IPS-NIHi11 (cell line): ENCODE results near the gene TMEM164.

Source experiments
- DNase-seq: peaks from one replicate; pipeline ENCODE4 v3.0.0; 2012; ENCODE audit warnings: mixed read lengths, low spot score

The TMEM164 gene

DNA sequence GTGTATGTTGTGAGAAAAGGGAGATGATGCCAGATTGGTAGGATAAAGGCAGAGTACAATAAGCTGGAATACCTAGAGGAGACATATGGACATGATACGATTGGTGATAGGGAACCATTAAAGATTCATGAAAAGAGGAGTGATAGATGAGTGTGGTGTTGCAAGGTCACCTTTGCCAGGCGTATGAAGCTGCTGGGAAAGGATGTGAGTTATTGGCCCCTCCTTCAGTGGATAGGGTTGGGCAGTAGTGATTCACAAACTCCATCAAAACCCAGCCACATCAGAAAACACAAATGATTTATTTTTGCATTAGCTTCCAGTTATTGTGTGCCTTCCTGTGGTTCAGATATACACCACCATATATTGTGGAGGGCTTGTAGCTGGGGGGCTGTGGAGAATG is 34.3 kb downstream of the TMEM164 start:
- DNase-seq = no peak

GRCh38 chrX:110038900-110039299 is 36.0 kb downstream of the TMEM164 start:
- no peak for DNase-seq

DNA sequence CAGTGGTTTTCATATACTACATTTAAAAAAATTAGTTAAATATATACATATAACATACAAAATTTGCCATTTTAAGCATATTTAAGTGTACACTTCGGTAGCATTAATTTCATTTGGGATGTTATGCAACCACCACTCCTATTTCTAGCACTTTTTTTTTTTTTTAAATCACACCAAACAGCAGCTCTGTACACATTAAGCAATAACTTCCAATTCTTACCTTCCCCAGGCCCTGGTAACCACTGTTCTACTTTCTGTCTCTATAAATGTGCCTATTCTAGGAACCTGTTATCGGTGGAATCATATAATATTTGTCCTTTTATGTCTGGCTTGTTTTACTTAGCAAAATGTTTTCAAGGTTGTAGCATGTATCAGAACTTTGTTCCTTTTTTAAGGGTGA is 39.1 kb downstream of the TMEM164 start:
- DNase-seq = no peak

DNA sequence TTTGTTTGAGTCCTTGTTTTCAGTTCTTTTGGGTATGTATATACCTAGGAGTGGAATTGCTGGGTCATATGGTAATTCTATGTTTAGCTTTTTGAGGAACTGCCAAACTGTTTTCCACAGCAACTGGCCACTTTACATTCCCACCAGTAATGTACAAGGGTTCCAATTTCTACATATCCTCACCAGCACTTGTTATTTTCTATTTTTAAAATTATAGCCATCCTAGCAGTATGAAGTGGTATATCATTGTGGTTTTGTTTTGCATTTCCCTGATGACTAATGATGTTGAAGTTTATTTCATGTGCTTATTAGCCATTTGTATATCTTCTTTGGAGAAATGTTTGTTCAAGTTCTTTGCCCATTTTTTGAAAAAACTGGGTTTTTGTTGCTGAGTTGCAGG is 39.6 kb downstream of the TMEM164 start:
- DNase-seq = no peak

DNA sequence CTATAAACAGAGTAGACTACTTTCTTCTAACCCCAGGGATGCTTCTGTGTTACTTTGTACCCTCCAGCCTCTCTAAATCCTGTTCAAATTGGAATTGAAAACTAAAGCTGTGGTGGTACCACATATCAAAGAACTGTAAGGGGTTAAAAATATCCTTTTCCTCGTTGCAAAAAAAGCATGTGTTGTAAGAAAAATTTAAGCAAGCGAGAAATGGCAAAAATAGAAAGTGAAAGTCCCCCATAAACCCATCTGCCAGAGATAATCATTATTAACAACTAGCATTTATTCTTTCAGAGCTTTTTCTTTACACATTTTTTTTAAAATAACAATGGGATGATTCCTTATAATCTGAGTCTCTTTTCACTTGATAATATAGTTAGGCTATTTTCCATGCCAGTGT is 40.6 kb downstream of the TMEM164 start:
- no peak for DNase-seq

DNA sequence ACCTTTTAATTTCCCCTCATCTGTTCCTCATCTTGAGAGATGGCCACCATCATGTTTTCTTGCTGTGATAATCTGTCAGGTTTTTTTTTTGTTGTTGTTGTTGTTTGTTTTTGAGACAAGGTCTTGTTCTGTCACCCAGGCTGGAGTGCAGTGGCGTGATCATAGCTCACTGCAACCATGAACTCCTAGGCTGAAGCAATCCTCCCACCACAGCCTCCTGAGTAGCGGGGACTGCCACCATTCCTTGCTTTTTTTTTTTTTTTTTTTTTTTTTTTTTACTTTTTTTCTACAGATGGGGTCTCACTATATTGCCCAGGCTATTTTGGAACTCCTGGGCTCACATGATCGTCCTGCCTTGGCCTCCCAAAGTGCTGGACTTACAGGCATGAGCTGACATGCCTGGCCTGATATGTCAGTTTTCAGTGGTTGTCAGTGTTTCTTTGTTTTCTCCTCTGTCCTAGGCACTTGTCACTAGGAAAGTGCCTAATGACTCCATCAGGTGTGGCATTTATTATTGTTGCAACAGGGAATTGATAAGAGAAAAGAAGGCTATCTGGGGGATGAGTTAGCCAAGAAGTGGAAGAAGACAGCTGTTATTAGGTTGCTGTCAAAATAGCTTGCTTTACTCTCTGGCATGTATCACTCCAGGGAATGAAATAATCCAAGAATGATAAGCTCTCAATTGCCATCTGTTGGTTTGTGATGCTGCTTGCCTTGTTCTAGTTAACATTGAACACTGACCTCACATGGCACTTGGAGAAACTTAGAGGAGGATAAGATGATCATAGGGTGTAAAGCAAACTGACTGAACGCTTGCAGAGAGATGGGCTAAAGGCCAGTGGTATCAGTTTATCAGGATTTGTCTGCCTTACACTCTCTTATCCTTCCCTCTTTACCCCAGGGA is 41.7 kb downstream of the TMEM164 start:
- DNase-seq = no peak

DNA sequence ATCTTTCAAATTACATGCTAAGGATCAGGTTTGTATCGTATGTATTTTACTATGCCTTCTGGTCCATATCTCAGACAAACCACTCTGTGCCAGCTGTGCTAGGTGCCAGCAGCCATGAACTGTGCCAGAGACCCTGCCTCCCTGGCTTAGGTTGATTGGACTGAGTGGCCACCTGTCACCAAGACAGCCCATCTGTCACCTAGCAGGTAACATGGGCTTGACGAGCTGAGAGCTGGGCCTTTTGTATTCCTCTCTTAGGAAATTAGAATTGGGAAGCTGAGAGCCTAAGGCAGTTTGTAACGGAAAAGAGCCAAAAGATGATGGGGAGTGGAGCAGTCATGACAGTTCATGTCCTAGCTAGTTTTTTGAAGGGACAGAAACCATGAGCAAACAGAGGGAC is 42.5 kb downstream of the TMEM164 start:
- no peak for DNase-seq

DNA sequence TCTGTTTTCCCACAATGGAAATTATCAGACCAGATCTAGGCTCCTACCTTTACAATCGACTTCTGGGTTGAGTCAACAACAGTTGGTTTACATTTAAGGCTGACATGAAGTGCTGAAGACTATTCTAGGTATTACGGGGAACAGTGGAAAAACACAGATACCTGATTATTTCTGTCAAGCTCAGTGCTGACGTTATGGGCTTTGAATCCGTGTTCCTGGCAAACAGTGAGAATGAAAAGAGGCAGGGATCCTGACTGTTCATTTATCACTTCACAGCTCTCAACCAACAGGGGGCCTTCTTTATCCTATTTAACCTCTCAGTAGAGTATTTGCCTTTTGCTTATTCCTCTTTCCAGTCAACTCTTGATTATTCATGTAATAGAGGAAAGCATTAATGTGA is 43.1 kb downstream of the TMEM164 start:
- no peak for DNase-seq

DNA sequence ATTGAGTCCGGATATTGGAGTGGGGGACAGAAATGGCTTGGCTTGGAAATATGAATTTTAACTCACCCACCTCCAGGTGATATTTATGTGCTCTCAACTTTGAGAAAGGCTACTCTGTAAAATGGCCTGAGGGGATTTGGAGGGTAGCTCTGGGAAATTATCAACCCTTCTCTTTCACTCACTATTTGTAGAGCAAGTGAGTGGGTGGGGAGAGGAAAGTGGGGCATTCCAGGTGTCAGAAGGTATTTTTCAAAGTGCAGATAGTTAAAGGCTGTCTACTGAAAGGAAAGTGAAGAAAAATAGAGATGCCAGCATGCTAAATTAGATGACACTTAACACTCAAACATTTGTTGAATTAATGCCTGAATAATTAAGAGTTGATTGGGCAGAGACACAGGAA is 44.1 kb downstream of the TMEM164 start:
- DNase-seq = no peak

GRCh38 chrX:110049096-110049495 is 46.2 kb downstream of the TMEM164 start:
- DNase-seq = no peak

DNA sequence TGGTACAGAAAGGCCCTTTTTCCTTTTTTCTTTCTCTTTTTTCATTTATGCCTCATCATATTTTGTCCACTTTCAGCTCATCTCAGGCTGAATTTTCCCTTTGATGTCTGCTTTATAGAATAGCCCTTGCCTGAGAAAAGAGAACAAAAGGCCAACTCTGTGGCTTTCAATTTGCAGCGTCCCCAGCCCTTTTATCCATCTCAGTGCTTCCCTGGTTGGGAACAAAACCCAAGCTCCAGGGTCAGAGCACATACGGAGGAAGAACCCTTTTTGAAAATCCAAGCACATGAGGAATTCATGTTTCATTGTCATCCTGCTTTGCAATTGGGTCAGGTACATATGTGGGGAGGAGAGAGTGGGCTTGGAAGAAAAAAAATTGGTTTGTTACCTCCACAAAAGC is 47.5 kb downstream of the TMEM164 start:
- DNase-seq = no peak

DNA sequence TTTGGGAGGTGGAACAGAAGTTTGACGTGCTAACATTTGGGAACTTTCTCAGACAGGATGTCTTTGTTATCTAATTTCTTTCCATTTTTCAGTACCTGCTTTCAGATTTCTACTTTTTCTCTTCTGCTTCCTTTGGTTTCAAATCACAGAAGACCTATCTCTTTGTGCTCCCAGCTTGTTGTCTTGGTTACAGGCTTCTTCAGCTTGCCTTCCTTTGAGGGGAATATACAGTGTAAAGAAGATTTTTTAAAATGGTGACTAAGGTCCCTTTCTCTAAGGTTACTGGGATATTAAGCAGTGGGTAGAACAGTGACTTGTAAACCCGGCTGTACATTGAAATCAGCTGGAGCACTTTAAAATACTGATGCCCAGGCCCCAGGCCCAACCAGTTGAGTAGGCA is 48.0 kb downstream of the TMEM164 start:
- DNase-seq = no peak

DNA sequence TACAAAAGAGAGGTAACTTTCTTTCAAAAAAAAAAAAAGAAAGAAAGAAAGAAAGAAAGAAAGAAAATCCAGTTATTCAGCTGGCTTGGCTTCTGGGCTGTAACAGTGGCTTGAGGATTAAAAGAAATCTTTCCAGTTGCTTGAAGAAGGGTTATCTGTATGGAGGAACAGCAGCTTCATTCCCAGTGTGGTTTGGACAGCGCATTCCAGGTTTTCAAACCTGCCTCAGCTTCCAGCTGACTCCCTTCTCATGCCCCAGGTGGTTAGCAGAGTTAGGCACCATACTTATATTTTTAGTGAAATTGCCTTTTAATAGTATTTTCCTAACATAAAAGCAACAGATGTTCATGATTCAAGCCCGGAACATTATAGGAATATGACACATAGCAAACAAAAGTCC is 48.6 kb downstream of the TMEM164 start:
- no peak for DNase-seq

GRCh38 chrX:110052303-110052702 is 49.4 kb downstream of the TMEM164 start:
- DNase-seq = no peak

DNA sequence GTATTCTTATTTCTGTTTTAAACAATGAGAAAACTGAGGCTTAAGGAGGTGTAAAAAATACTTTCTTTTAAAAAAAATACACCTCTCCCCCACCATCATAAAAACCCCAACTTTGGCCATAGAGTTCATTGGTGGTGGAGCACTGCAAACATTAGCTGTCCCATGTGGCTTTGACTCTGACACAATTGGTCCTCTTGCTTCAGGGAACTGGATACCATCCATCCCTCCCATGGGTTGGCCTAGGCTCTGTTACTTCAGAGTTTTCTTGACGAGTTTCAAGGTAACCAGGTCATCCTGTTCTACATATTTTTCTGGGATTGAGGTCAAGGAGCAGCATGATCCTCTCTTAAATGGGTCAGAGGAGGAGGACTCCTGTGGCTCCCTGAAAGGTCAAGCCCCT is 50.5 kb downstream of the TMEM164 start:
- no peak for DNase-seq

GRCh38 chrX:110055616-110056015 is 52.7 kb downstream of the TMEM164 start:
- DNase-seq = no peak

GRCh38 chrX:110056419-110056818 is 53.5 kb downstream of the TMEM164 start:
- DNase-seq = no peak

DNA sequence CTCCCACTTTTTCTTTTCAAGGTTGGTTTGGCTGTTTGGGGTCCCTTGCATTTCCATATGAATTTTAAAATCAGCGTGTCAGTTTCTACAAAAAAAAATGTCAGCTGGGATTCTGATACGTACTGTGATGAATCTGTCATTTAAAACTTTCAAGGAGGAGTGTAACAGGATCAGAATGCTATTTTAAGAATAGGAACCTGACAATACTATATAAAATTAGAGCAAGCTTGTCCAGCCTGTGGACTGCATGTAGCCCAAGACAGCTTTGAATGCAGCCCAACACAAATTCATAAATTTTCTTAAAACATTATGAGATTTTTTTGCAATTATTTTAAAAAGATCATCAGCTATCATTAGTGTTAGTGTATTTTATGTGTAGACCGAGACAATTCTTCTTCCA is 56.5 kb downstream of the TMEM164 start:
- DNase-seq = no peak

GRCh38 chrX:110060317-110060716 is 57.4 kb downstream of the TMEM164 start:
- no peak for DNase-seq

DNA sequence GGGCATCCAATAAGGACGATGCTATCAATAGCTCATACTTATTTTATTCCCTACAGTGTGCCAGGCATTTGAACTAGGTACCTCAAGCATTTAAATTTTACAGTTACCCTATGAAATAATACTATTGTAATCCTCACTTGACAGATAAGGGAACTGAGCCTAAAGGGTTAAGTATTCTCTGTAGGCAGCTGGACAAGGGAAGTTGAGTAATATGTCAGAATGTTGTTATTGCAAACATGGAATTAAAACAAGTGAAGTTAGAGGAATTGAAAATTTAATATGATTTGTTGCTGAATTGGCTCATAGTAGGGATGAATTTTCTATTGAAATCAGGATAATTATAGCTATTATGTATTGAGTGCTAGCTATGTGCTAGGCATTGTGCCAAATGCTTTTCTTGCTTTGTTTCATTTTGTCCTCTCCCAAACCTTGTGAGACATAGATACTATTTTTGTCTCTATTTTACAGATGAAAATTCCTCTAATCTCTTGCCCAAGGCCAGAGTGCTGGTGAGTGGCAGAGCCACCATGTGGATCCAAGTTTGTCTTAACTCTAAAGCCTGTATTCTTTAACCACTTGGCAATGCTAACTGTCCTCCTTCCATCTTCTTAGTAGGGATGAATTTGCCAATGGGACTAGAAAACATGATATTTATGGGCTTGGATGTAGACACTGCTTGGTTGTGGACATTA is 58.1 kb downstream of the TMEM164 start:
- no peak for DNase-seq

DNA sequence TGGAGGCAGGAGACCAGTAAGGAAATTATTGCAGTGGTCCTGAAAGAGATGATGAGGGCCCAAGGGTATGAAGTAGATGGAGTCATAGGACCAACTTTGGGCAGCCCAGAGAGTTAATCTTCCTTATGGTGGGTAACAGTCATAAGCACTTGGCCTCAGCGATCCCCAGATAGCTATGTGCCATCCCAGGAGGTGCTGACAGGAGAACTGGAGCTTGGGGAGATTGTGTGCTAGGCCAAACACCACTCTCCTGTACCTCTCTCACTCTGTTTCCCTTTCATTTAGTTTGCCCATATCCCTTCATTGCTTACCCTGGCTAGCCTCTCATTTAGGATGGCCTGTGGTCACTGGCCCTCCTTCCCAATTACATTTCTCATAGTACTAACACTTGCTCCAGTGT is 60.0 kb downstream of the TMEM164 start:
- no peak for DNase-seq

GRCh38 chrX:110066488-110067225 is 63.7 kb downstream of the TMEM164 start:
- no peak for DNase-seq

DNA sequence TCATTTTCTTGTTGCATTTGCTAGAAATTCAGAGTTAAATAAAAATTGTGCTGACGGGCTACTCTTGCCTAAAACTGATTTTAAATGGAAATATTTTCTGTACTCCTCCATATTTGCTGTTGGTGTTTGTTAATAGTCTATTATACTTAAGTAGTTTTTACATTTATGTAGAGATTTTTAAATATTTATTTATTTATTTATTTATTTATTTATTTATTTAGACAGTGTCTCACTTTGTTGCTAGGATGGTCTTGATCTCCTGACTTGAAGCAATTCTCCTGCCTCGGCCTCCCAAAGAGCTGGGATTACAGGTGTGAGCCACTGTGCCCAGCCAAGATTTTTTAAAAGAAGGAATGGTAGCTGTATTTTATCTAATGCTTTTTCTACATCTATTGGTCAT is 68.1 kb downstream of the TMEM164 start:
- DNase-seq = no peak
